Measurements from ENCODE around the gene TMEM63A. TPM values are rescaled to one million over a fixed set of nuclear protein-coding genes. Genes with fewer than 3 reads are reported as not detected.

TMEM63A gene
- total RNA-seq, result 4.4 and 14.7 TPM in 2 replicates

GRCh38 chr1:225881959-225882693 is at the start of gene TMEM63A:
Gene TMEM63A, minus strand, starts transcription at chr1:225882380. Its CDS starts 4,800 bp downstream, at chr1:225877580.

GRCh38 chr1:225923692-225924555 is 41.7 kb upstream of the TMEM63A start, which contains the start of gene PYCR2:
Gene PYCR2, minus strand, starts transcription at chr1:225924250. Its CDS starts 140 bp downstream, at chr1:225924110.

GRCh38 chr1:225888898-225889601 is 6.9 kb upstream of the TMEM63A start, which contains the start of gene LEFTY1:
Gene LEFTY1, minus strand, starts transcription at chr1:225889146. Its CDS starts 80 bp downstream, at chr1:225889066.

GRCh38 chr1:225809842-225810578 is 72.2 kb downstream of the TMEM63A start, which contains the start of gene EPHX1:
Gene EPHX1, plus strand, starts transcription at chr1:225810124. Its CDS starts 18,606 bp downstream, at chr1:225828730.

Other genes with a start within 250 kb of the TMEM63A start
- 65.6 and 197 TPM in 2 replicates for gene ENAH, start 229.3 kb downstream of the TMEM63A start, total RNA-seq
- gene SRP9, start 104.6 kb downstream of the TMEM63A start, total RNA-seq, result 192 and 219 TPM in 2 replicates
- gene EPHX1, start 72.3 kb downstream of the TMEM63A start, total RNA-seq, result 6.5 and 40.4 TPM in 2 replicates
- gene LEFTY1, start 6.8 kb upstream of the TMEM63A start, total RNA-seq, result not detected in 2 replicates
- gene PYCR2, start 41.9 kb upstream of the TMEM63A start, total RNA-seq, result 32.2 and 36.2 TPM in 2 replicates
- gene LEFTY2, start 58.8 kb upstream of the TMEM63A start, total RNA-seq, result not detected in 2 replicates
- gene SDE2, start 117.0 kb upstream of the TMEM63A start, total RNA-seq, result 49.3 and 66.6 TPM in 2 replicates
- 106 and 149 TPM in 2 replicates for gene H3-3A, start 180.3 kb upstream of the TMEM63A start, total RNA-seq

All from nasal cavity respiratory epithelium epithelial cell of viscerocranial mucosa (primary cell).